Measurements from ENCODE around the gene BBS1. TPM values are rescaled to one million over a fixed set of nuclear protein-coding genes. Genes with fewer than 3 reads are reported as not detected.

BBS1 gene
- total RNA-seq, 1 donor from 2014 or later: 53.8 TPM

GRCh38 chr11:66465373-66466224 is 44.8 kb upstream of the BBS1 start:
- TF ChIP-seq POLR2A (IDR thresholded peaks at IDR 0.05) (no peak), POLR2AphosphoS5 (IDR thresholded peaks at IDR 0.05; ENCODE audit: insufficient read depth in 1 of 2, low read depth in 1 of 2) (no peak), CTCF (IDR thresholded peaks at IDR 0.05) (no peak)
- Histone ChIP-seq H3K27ac (peak overlapping the region; percentile 78), H3K4me1 (peaks cover 27% of the 10 kb centered on the region), H3K36me3 (no peaks in the 10 kb centered on the region), H3K4me3 (peak overlapping the region; percentile 70 to 99), H3K9me3 (no peaks in the 10 kb centered on the region), H3K27me3 (no peaks in the 10 kb centered on the region)
- DNase-seq (ENCODE audit: extremely low spot score in 2 of 2): peak in 1 of 2 donors; percentile 82
- intact Hi-C loops (cut with DNase I): no loop called here

GRCh38 chr11:66466225-66467033 is 44.0 kb upstream of the BBS1 start, which contains the start of gene PELI3:
PELI3 (plus strand) TSS chr11:66466905; CDS start chr11:66468129, 1,224 bp downstream.
- H3K27ac ChIP-seq: peak within 1 kb of the TSS; percentile 78
- H3K4me1 ChIP-seq: peaks cover 27% of the 10 kb centered on the region
- intact Hi-C loops (cut with DNase I): no loop called here
- peaks cover 0 to 4% of the 10 kb centered on the region in 2 donors for H3K36me3 ChIP-seq
- no peaks in the 10 kb centered on the region for H3K27me3 ChIP-seq
- H3K9me3 ChIP-seq: no peaks in the 10 kb centered on the region
- TF ChIP-seq CTCF (IDR thresholded peaks at IDR 0.05) (no peak), POLR2AphosphoS5 (IDR thresholded peaks at IDR 0.05; ENCODE audit: insufficient read depth in 1 of 2, low read depth in 1 of 2) (peak in 1 of 2 donors; percentile 92), POLR2A (IDR thresholded peaks at IDR 0.05) (peak in 1 of 2 donors; percentile 21)
- DNase-seq (ENCODE audit: extremely low spot score in 2 of 2): peak in 1 of 2 donors; percentile 93
- peak within 1 kb of the TSS; percentile 70 to 99 for H3K4me3 ChIP-seq

GRCh38 chr11:66467034-66467659 is 43.3 kb upstream of the BBS1 start:
- peaks cover 0 to 5% of the 10 kb centered on the region in 2 donors for H3K36me3 ChIP-seq
- no peaks in the 10 kb centered on the region for H3K9me3 ChIP-seq
- peak in 1 of 2 donors; percentile 84 for DNase-seq (ENCODE audit: extremely low spot score in 2 of 2)
- intact Hi-C loops (cut with DNase I): no loop called here
- peak overlapping the region; percentile 70 to 99 for H3K4me3 ChIP-seq
- no peaks in the 10 kb centered on the region for H3K27me3 ChIP-seq
- H3K27ac ChIP-seq: peak overlapping the region; percentile 66
- H3K4me1 ChIP-seq: peaks cover 27% of the 10 kb centered on the region
- no peak for TF ChIP-seq CTCF (IDR thresholded peaks at IDR 0.05)

- peaks cover 0 to 11% of the 10 kb centered on the region in 2 donors for H3K36me3 ChIP-seq
- peaks cover 27% of the 10 kb centered on the region for H3K4me1 ChIP-seq
- intact Hi-C loops (cut with DNase I): no loop called here
- no peaks in the 10 kb centered on the region for H3K27me3 ChIP-seq
- H3K4me3 ChIP-seq: peak overlapping the region; percentile 70 to 99
- DNase-seq (ENCODE audit: extremely low spot score in 2 of 2): peak in 1 of 2 donors; percentile 84
- TF ChIP-seq POLR2AphosphoS5 (IDR thresholded peaks at IDR 0.05; ENCODE audit: insufficient read depth in 1 of 2, low read depth in 1 of 2) (no peak), CTCF (IDR thresholded peaks at IDR 0.05) (no peak), POLR2A (IDR thresholded peaks at IDR 0.05) (no peak)
- H3K9me3 ChIP-seq: no peaks in the 10 kb centered on the region
- H3K27ac ChIP-seq: peak overlapping the region; percentile 66
Observed at GRCh38 chr11:66467756-66468155, 42.7 kb upstream of the BBS1 start.

Measured in vagina (tissue), 2 donors.